GM04504 (cell line): ENCODE measurements around the gene KCTD21.

Experiments
- DNase-seq: peaks from one replicate; pipeline ENCODE4 v3.0.0-alpha.2; 2012; ENCODE audit warnings: low read depth

The KCTD21 gene

GRCh38 chr11:78200553-78200952 is 12.1 kb upstream of the KCTD21 start:
- DNase-seq = no peak

DNA sequence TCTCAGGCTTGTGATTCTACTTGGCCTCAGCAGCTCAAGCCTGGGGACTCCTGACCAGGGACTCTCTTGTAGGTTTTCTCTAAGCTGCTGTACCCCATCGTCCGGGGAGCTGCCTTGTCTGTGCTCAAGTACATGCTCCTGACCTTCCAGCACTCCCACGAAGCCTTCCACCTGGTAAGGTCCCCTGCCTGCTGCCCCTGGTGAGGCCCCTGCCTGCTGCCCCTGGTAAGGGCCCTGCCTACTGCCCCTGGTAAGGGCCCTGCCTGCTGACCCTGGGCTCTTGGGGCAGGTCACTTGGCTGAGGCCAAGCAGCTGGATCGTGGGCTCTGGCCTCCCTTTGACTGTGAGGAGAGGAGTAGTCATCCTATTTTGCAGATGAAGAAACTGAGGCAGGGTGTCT is 11.6 kb upstream of the KCTD21 start:
- no peak for DNase-seq

GRCh38 chr11:78199653-78200015 is 11.2 kb upstream of the KCTD21 start:
- no peak for DNase-seq

DNA sequence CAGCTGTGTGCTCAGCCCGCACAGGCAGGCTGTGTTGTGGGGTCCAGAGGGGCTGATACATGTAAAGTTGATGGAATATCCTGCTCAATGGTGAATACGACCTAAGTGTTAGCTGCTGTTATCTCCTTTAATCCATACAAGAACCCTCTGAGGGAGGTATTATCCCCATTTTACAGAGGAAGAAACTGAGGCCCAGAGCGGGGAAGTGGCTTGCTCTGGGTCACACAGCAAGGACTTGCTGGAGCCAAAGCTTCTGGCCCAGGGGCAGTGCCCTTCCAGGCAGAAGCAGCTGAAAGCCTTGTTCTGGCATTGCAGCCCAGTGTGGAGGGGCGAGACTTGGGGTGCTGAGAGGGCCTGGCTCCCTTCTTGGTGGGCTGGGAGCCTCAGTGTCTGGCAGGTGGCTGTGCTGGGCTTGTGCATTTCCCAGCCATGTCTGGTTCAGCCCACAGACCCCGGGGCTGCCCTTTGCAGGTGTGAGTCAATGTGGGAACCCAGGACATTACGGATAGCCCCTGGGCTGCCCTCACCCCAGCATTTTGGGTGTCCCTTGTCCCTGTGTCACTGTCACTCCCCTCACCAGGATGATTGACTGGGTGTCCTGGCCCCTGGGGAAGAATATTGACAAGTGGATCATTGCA is 10.7 kb upstream of the KCTD21 start:
- DNase-seq = no peak

DNA sequence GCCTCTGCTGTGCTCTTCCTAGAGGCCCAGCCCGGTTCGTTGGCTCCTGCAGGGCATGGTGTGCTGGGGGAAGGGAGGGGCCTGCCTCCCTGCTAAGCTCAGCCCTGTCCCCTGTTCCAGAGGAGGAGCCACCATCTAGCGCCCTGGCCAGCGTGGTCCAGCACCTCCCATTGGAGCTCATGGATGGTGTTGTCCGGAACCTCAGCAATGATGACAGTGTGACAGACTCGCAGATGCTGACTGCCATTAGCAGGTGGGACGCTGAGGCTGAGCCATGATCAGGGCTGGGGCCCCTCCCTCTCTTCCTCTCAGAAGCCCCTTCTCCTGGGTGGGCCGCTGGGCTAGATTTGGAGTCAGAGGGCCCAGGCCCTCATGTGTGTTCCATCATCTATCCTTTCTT is 9.4 kb upstream of the KCTD21 start:
- no peak for DNase-seq

GRCh38 chr11:78196661-78197091 is 8.2 kb upstream of the KCTD21 start:
- no peak for DNase-seq

GRCh38 chr11:78195917-78196560 is 7.6 kb upstream of the KCTD21 start:
- DNase-seq = no peak

DNA sequence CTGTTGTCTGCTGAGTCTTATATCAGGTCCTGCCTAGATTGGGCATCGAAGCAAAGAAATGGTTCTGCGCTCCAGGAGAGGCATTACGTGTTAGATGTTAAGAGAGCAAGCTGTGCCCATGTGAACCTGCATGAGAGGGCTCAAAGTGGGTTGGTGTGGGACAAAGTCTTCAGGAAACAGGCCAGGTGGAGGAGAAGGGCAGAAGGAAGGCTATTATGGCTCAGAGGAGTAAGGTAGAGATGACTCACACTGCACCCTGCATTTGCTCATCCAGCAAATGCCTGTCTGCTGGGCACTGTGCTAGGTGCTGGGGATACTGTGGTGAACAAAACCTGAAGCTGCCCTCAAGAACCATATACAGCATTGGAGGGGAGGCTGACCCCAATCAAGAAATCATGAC is 6.1 kb upstream of the KCTD21 start:
- DNase-seq = no peak

DNA sequence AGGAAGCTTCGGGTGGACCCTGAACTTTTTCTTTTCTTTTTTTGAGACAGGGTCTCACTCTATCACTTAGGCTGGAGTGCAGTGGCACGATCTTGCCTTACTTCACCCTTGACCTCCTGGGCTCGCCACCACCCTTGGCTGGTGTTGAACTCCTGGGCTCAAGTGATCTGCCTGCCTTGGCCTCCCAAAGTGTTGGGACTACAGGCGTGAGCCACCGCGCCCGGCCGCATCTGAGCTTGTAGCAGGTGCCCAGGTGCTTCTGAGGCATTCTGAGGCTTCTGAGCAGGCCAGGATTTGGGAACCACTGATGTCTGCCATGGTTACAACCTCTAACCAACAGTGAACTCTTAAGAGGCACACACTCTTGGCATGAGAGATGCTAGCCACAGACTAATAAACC is 5.4 kb upstream of the KCTD21 start:
- no peak for DNase-seq

DNA sequence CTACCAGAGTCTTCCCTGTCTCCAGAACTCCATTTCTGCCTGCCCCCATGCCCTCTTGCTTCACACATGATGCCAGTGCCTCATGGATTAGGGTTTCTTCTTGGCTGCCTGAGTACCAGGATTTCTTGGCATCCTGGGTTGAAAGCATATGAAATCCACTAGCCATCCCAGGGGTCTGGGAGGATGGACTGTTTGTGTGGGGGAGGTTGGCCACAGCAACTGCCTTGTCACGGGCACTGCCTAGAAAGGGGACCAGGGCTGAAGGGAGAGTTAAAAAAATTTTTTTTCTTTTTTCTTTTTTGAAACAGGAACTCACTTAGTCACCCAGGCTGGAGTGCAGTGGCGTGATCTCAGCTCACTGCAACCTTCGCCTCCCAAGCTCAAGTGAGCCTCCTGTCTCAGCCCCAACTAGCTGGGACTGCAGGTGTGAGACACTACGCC is 4.5 kb upstream of the KCTD21 start:
- no peak for DNase-seq

DNA sequence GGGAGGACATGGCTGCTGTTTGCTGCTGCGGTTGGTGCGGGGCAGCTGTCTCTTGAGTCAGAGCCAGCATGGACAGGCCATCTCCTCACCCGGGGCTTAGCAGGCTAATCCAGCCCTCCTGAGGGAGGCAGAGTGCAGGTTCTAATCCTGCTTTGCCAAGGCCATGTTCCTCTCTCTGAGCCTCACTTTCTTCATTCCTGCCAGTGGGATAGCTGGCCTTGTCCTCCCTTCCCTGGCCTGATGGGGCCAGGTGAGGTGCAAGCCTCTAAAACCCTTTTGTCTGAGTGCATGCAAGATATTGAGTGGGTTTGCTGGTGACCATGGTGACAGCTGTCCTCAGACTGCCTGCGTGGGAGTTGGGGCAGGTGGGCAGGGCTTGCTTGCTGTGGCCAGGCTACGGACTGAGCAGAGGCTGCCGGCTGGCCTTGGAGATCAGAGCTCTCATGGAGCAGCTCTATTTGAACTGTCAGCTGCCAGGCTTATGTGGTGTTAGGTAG is 3.8 kb upstream of the KCTD21 start:
- DNase-seq = no peak

GRCh38 chr11:78190871-78191538 is 2.6 kb upstream of the KCTD21 start:
- DNase-seq = no peak

DNA sequence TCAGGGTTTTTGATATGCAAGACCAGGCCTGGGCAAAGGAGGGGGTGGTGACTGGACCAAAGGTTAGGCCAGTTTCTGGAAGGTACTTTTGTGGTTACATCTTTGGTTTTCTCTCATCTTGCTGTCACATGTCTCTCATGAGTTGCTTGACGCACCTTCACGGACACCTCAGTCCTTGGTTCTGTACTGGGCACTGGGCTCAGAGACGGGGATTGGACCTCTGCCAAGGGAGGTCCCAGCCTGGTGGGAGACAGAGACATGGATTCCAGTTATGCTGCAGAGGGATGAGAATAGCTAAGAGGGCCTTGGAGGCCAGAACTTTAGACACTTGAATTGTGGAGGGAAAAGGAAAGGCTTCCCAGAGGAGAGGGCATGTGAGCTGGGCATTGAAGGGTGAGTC is 1.9 kb upstream of the KCTD21 start:
- DNase-seq = no peak

DNA sequence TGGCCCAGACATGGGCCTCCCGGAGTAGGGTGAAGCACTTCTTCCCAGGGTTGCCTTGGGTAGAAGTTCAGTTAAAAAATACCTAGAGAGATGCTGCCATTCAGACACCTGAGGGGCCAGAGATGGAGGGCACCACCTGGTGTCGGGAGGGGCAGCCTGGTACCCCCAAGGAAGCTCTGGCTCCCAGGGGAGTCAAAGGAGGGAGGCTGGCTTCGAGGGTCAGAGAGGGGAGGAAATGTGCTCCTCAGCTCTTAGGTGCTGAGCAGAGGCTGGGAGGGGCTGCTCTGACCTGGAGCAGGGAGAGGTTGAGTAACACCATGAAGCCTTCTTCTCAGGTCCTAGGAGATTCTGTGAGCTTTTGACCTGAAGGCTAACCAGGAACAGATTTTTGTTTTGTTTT is 1.4 kb upstream of the KCTD21 start:
- no peak for DNase-seq

GRCh38 chr11:78189174-78189724 is 823 bp upstream of the KCTD21 start:
- DNase-seq = no peak

GRCh38 chr11:78187366-78188285 is 800 bp downstream of the KCTD21 start:
- DNase-seq = no peak

DNA sequence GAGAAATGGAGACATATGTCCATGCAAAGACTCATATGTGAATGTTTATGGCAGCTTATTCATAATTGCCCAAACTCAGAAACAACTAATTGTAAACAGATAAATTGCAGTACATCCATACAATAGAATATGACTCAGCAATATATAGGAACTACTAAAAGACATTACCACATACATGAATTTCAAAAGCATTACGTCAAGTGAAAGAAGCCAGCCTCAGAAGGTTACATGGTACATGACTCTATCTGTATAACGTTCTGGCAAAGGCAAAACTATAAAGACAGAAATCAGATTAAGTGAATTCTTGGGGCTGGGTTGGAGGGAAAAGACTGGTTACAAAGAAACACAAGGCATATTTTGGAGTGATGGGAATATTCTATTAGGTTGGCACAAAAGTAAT is 7.2 kb downstream of the KCTD21 start:
- DNase-seq = no peak

GRCh38 chr11:78180751-78181150 is 7.7 kb downstream of the KCTD21 start:
- DNase-seq = no peak

- no peak for DNase-seq
Observed at GRCh38 chr11:78179459-78180071, 8.9 kb downstream of the KCTD21 start.

- no peak for DNase-seq
Observed at GRCh38 chr11:78177216-78177615, 11.2 kb downstream of the KCTD21 start.

- no peak for DNase-seq
Observed at GRCh38 chr11:78176605-78177141, 11.8 kb downstream of the KCTD21 start.
